ENCODE measurements around the gene TNS4.

TNS4 gene

DNA sequence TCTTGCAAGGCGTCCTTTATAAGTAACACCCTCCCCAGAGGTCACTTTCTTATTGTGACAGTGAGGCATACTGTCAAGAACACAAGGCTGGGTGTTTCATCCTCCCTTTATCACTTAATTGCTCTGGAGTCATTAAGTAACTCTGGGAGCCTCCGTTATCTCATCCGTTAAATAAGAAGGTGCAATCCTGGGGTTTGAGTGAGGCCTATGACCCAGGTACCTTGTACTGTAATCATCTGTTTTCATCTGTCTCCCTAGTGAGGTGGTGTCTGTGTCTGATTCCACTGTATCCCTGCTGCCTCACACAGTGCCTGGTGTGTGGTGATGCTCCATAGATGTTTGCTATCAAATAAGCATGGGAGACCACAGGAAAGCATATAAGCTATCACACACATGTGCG lies 17.7 kb downstream of the TNS4 start:
- TF ChIP-seq CTCF (IDR thresholded peaks at IDR 0.05; ENCODE audit: borderline replicate concordance, extremely low read depth, low read length, poor library complexity, severe bottlenecking) (no peak), EZH2 (IDR thresholded peaks at IDR 0.05; ENCODE audit: borderline replicate concordance, low read depth, low read length, severe bottlenecking) (no peak)
- no peak for ATAC-seq (ENCODE audit: insufficient read depth, low read depth)
- H3K27ac ChIP-seq (ENCODE audit: low read length): no peak overlapping the region
- no peaks in the 10 kb centered on the region for H3K9me3 ChIP-seq (ENCODE audit: insufficient read depth, low read length, severe bottlenecking)
- no peak overlapping the region for H3K9ac ChIP-seq (ENCODE audit: low read depth, low read length)
- H3K36me3 ChIP-seq (ENCODE audit: insufficient read depth, low read length): no peaks in the 10 kb centered on the region
- no peak overlapping the region for H3K4me3 ChIP-seq (ENCODE audit: low read depth in 1 of 2, low read length in 2 of 2)
- H3K27me3 ChIP-seq (ENCODE audit: insufficient read depth, low read length, poor library complexity): no peaks in the 10 kb centered on the region
- DNase-seq: no peak
- peaks cover 44% of the 10 kb centered on the region for H3K4me1 ChIP-seq (ENCODE audit: insufficient read depth, low read length)
- no peaks in the 10 kb centered on the region for H3K79me2 ChIP-seq (ENCODE audit: insufficient read depth, low read length)
- no peak overlapping the region for H2AFZ ChIP-seq (ENCODE audit: low read depth, low read length)
- no peaks in the 10 kb centered on the region for H4K20me1 ChIP-seq (ENCODE audit: insufficient read depth, low read length)
- no peak overlapping the region for H3K4me2 ChIP-seq (ENCODE audit: insufficient read depth, low read length)

DNA sequence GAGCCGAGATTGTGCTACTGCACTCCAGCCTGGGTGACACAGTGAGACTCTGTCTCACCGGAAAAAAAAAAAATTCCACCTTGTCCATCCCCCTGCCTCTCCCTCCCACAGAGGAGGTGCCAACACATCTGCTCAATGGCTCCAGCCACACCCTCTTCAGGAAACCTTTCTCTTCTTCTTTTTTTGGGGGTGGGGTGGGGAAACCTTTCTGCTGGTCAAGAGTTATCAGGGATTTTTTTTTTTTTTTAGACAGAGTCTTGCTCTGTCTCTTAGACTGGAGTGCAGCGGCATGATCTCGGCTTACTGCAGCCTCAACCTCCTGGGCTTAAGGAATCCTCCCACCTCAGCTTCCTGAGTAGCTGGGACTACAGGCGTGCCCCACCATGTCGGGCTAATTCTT lies 18.7 kb downstream of the TNS4 start:
- Histone ChIP-seq H2AFZ (ENCODE audit: low read depth, low read length) (no peak overlapping the region), H4K20me1 (ENCODE audit: insufficient read depth, low read length) (no peaks in the 10 kb centered on the region), H3K27ac (ENCODE audit: low read length) (no peak overlapping the region), H3K4me3 (ENCODE audit: low read depth in 1 of 2, low read length in 2 of 2) (no peak overlapping the region), H3K27me3 (ENCODE audit: insufficient read depth, low read length, poor library complexity) (no peaks in the 10 kb centered on the region), H3K4me2 (ENCODE audit: insufficient read depth, low read length) (no peak overlapping the region), H3K9me3 (ENCODE audit: insufficient read depth, low read length, severe bottlenecking) (no peaks in the 10 kb centered on the region), H3K9ac (ENCODE audit: low read depth, low read length) (no peak overlapping the region), H3K36me3 (ENCODE audit: insufficient read depth, low read length) (no peaks in the 10 kb centered on the region), H3K4me1 (ENCODE audit: insufficient read depth, low read length) (peaks cover 44% of the 10 kb centered on the region), H3K79me2 (ENCODE audit: insufficient read depth, low read length) (no peaks in the 10 kb centered on the region)
- no peak for ATAC-seq (ENCODE audit: insufficient read depth, low read depth)
- no peak for TF ChIP-seq EZH2 (IDR thresholded peaks at IDR 0.05; ENCODE audit: borderline replicate concordance, low read depth, low read length, severe bottlenecking)
- DNase-seq: no peak

GRCh38 chr17:40481106-40481505 lies 20.3 kb downstream of the TNS4 start:
- TF ChIP-seq EZH2 (IDR thresholded peaks at IDR 0.05; ENCODE audit: borderline replicate concordance, low read depth, low read length, severe bottlenecking): no peak
- TF ChIP-seq CTCF (IDR thresholded peaks at IDR 0.05; ENCODE audit: borderline replicate concordance, extremely low read depth, low read length, poor library complexity, severe bottlenecking): no peak

DNA sequence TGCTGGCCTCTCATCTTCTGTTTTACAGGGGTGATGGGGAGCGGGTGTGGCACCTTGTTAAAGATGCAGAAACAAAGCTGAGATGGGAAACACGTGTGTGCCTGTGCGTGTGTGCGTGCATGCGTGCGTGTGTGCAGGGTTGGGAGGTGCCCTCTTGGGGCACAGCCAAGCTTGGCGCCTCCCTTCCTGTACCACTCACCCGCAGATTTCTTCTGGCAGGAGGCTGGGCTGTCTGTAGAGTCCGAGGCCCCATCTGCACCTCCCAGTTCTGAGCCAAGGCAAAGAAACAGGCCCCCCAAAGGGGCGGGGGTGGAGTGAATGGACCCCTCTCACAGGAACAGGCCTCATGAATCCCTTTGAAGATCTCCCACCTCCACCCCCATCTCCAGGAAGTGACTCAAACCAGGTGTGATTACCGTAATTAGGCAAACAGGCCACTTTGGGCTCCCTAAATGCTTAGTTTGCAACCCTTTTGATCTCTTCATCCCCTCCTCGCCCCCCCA lies 20.9 kb downstream of the TNS4 start:
- H3K4me2 ChIP-seq (ENCODE audit: insufficient read depth, low read length): no peak overlapping the region
- no peak overlapping the region for H3K9ac ChIP-seq (ENCODE audit: low read depth, low read length)
- DNase-seq: peak; percentile 72
- H3K27ac ChIP-seq (ENCODE audit: low read length): peak overlapping the region; percentile 28; the same call in 1 of the 2 replicates
- peak; percentile 67 for ATAC-seq (ENCODE audit: insufficient read depth, low read depth)
- H2AFZ ChIP-seq (ENCODE audit: low read depth, low read length): no peak overlapping the region
- no peaks in the 10 kb centered on the region for H4K20me1 ChIP-seq (ENCODE audit: insufficient read depth, low read length)
- no peak overlapping the region for H3K4me3 ChIP-seq (ENCODE audit: low read depth in 1 of 2, low read length in 2 of 2)
- no peaks in the 10 kb centered on the region for H3K36me3 ChIP-seq (ENCODE audit: insufficient read depth, low read length)
- no peak for TF ChIP-seq EZH2 (IDR thresholded peaks at IDR 0.05; ENCODE audit: borderline replicate concordance, low read depth, low read length, severe bottlenecking)
- TF ChIP-seq CTCF (IDR thresholded peaks at IDR 0.05; ENCODE audit: borderline replicate concordance, extremely low read depth, low read length, poor library complexity, severe bottlenecking): no peak
- H3K4me1 ChIP-seq (ENCODE audit: insufficient read depth, low read length): peaks cover 28% of the 10 kb centered on the region
- H3K27me3 ChIP-seq (ENCODE audit: insufficient read depth, low read length, poor library complexity): no peaks in the 10 kb centered on the region
- H3K9me3 ChIP-seq (ENCODE audit: insufficient read depth, low read length, severe bottlenecking): no peaks in the 10 kb centered on the region
- no peaks in the 10 kb centered on the region for H3K79me2 ChIP-seq (ENCODE audit: insufficient read depth, low read length)

More at GRCh38 chr17:40481106-40481505, 20.3 kb downstream of the TNS4 start:
- Histone ChIP-seq H3K4me3 (ENCODE audit: low read depth in 1 of 2, low read length in 2 of 2) (no peak overlapping the region), H3K36me3 (ENCODE audit: insufficient read depth, low read length) (no peaks in the 10 kb centered on the region), H3K4me1 (ENCODE audit: insufficient read depth, low read length) (peaks cover 33% of the 10 kb centered on the region), H4K20me1 (ENCODE audit: insufficient read depth, low read length) (no peaks in the 10 kb centered on the region), H3K4me2 (ENCODE audit: insufficient read depth, low read length) (no peak overlapping the region), H3K27ac (ENCODE audit: low read length) (peak overlapping the region; percentile 24; the same call in 1 of the 2 replicates), H2AFZ (ENCODE audit: low read depth, low read length) (no peak overlapping the region), H3K9me3 (ENCODE audit: insufficient read depth, low read length, severe bottlenecking) (no peaks in the 10 kb centered on the region), H3K9ac (ENCODE audit: low read depth, low read length) (no peak overlapping the region), H3K79me2 (ENCODE audit: insufficient read depth, low read length) (no peaks in the 10 kb centered on the region), H3K27me3 (ENCODE audit: insufficient read depth, low read length, poor library complexity) (no peaks in the 10 kb centered on the region)
- ATAC-seq (ENCODE audit: insufficient read depth, low read depth) (no peak), DNase-seq (no peak)

All from DND-41 (cell line).